NCI-H510A treated with DMSO at 0.1 percent for 48 hours (cell line): Measurements from ENCODE around the gene CELA2B.

Experiments
- DNase-seq: peaks from one replicate; lab custom pipeline; 2025; lab: John Stamatoyannopoulos, UW

Gene CELA2B

GRCh38 chr1:15526021-15526489 lies 50.2 kb downstream of the CELA2B start:
- peak; percentile 80 for DNase-seq

- peak; percentile 100 for DNase-seq
Measured at GRCh38 chr1:15526490-15527339, 50.8 kb downstream of the CELA2B start, which contains the start of gene DNAJC16. Gene DNAJC16, plus strand, starts transcription at chr1:15526848. Its CDS starts 2,258 bp downstream, at chr1:15529106.

- no peak for DNase-seq
Measured at GRCh38 chr1:15531003-15531402, 55.1 kb downstream of the CELA2B start.

GRCh38 chr1:15531682-15532081 lies 55.8 kb downstream of the CELA2B start:
- no peak for DNase-seq

- no peak for DNase-seq
Measured at GRCh38 chr1:15538771-15539170, 62.9 kb downstream of the CELA2B start.

GRCh38 chr1:15540186-15540585 lies 64.3 kb downstream of the CELA2B start:
- DNase-seq, result no peak
